Fibroblast of villous mesenchyme (primary cell): ENCODE measurements around the gene ZNF423. TPM values are rescaled to one million over a fixed set of nuclear protein-coding genes. Genes with fewer than 3 reads are reported as not detected.

Source experiments
- DNase-seq: peaks from one replicate; pipeline ENCODE4 v3.0.0-alpha.2; 2010; ENCODE audit warnings: low read depth
- H3K4me3 ChIP-seq: 2 replicates; pipeline ENCODE4 v1.5.1; 2011; ENCODE audit warnings: low read depth, mild to moderate bottlenecking, low read length
- total RNA-seq: library from RNA; depleted of rRNA; stranded (reverse); fragments of >200 nt; gene quantifications from 2 replicates; pipeline ENCODE4 v1.2.3, GENCODE V29; 2012
- TF ChIP-seq, protein P1 (sequence below): IDR thresholded peaks from 2 replicates; pipeline ENCODE4 v1.5.1; 2012; ENCODE audit warnings: low read depth, mild to moderate bottlenecking, low read length; ENCODE audit not compliant: insufficient read depth

ZNF423 gene
- total RNA-seq, 1 donor, result 0.43 TPM

DNA sequence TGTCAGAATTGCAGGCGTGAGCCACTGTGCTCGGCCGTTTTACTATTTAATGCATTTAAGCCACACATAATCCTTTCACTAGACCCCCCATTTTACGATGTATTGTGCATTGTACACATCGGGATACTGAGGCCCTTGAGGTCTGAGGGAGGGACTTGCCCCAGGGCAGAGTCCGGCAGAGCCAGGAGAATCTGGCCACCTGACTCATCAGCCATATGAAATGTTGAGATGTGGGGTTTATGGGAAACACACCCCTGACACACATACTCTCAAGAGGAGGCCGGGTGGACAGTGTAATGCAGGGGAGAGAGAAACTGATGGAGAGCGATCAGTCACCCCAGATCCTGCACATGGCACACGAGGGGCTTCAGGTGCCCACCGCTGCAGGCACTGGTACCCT is 196.6 kb downstream of the ZNF423 start:
- H3K4me3 ChIP-seq, result no peak overlapping the region
- TF ChIP-seq, protein P1, sequence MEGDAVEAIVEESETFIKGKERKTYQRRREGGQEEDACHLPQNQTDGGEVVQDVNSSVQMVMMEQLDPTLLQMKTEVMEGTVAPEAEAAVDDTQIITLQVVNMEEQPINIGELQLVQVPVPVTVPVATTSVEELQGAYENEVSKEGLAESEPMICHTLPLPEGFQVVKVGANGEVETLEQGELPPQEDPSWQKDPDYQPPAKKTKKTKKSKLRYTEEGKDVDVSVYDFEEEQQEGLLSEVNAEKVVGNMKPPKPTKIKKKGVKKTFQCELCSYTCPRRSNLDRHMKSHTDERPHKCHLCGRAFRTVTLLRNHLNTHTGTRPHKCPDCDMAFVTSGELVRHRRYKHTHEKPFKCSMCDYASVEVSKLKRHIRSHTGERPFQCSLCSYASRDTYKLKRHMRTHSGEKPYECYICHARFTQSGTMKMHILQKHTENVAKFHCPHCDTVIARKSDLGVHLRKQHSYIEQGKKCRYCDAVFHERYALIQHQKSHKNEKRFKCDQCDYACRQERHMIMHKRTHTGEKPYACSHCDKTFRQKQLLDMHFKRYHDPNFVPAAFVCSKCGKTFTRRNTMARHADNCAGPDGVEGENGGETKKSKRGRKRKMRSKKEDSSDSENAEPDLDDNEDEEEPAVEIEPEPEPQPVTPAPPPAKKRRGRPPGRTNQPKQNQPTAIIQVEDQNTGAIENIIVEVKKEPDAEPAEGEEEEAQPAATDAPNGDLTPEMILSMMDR, result no peak
- no peak for DNase-seq

DNA sequence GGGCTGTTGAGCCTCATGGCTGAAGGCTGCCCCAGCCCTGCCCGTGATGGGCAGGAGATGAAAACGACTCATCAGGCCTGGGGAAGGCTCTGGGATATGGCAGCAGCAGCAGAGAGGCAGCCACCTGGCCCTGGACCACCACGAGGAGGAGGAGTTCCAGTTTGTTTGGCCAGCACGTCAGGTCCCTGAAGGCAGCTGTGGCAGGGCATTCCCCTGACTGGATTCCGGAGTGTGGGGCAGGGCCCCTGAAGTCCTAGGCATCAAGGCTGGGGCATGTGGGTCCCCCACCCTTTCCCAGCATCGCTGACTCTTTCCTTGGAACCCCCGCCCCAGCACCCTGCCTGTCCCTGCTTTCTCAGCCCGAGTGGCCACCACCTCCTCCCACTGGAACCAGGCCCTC is 197.4 kb downstream of the ZNF423 start:
- no peak for DNase-seq
- TF ChIP-seq, protein P1, result no peak
- H3K4me3 ChIP-seq, result no peak overlapping the region

DNA sequence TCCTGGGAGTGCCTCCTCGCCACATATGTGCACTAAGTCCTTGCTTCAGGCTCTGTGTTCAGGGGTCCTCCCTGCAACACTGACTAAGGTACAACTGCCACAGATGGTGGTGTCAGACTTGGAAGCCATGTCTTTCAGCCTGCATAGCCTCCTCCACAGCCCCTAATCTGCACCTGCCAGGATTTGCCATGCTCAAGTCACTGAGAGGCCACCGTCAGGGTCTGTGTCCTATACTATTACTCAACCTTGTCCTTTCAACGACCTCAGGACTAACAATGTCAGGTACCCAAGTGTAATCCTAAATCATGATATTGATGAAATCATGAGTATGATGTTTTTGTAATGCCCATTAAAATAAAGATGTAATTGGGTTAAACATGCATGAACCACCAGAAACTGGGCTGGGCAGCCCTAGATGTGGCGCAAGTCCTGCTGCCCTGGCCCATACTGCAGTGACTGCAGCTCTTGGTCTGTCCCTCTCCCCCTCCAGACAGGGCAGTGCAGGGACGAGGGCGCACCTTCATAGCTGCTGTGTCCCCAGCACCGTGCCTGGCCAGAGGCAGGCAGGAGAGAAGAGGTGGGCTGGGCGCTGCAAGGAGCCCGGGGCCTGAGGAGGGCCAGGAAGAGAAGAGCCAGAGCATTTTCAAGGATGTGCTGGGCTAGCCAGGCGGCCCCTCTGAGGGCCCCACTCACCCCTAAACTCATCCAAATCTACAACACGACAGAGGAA is 198.0 kb downstream of the ZNF423 start:
- no peak for DNase-seq
- no peak overlapping the region for H3K4me3 ChIP-seq
- TF ChIP-seq, protein P1, result no peak

DNA sequence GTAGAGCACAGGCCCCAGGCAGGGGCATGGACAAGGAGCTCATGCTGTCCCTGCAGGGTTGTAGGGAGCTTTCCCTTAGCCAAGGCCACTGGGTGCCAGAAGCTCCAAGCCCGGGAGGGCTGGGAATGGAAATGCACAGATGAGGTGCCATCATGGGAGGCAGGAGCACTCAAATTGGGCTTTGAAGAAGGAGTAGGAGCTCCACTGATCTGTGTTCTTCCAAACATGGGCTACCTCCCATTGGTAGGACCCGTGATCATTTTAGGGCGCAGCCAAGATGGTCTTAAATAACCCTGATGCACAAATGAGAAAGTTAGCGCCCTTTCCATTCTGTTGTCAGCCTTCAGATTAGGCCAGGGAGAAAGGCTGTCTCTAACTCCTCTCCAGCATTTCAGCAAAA is 201.5 kb downstream of the ZNF423 start:
- TF ChIP-seq, protein P1, result no peak
- DNase-seq, result no peak
- no peak overlapping the region for H3K4me3 ChIP-seq

DNA sequence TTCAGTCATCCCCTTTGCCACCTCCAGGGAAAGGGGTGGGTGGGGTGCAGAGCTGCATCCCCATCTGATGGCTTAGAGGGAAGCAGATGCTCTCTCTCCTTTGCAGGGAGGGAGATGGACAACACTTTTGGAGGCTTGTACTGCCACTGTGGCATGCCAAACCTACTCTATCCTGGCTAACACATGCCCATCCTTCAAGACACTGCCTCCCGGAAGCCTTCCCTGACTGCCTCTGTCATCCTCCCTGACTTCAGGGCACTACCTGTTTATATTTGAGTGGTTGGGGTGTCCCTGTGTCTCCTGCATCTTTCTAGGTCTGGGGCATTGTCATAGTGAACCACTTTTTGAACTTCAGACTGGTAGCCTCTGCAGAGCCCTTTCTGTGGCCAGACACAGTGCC is 202.3 kb downstream of the ZNF423 start:
- no peak for DNase-seq
- TF ChIP-seq, protein P1, result no peak
- no peak overlapping the region for H3K4me3 ChIP-seq

DNA sequence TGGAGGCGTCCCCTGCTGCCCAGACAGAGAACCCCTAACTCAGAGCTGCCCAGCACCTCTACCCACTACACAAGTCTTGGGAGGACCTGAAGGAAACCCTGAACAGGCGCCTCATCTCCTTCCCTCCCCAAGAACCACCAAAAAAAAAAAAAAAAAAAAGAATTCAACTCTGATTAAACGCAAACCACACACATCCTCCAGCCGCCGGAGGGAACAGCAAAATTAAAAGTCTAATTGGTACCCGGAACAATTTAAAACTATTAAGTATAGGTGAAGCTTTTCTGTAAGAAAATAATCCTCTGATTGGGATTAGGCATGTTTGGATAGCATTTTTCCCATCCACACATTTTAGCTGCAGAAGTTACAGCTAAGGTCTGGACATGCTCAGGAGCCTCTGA is 202.7 kb downstream of the ZNF423 start:
- no peak overlapping the region for H3K4me3 ChIP-seq
- TF ChIP-seq, protein P1, result no peak
- no peak for DNase-seq
